Loucy (cell line): Measurements from ENCODE around the gene CRYL1.

Source experiments
- H2AFZ ChIP-seq: fragments of 200-600 bp; sonication (generic); 2 replicates; pipeline ENCODE4 v1.6.0; 2016; ENCODE audit warnings: antibody characterized with exemption, mild to moderate bottlenecking, low read length, moderate library complexity
- H3F3A ChIP-seq: fragments of 200-600 bp; 2 replicates; pipeline ENCODE4 v1.6.0; 2016; ENCODE audit warnings: antibody characterized with exemption, low read depth, mild to moderate bottlenecking
- H3K27me3 ChIP-seq: fragments of 200-600 bp; sonication (generic); 2 replicates; pipeline ENCODE4 v1.6.1; 2014; ENCODE audit warnings: low read length, mild to moderate bottlenecking; ENCODE audit not compliant: insufficient read depth, poor library complexity, severe bottlenecking
- H3K36me3 ChIP-seq: fragments of 200-600 bp; sonication (generic); 2 replicates; pipeline ENCODE4 v1.6.1; 2016; ENCODE audit warnings: low read length; ENCODE audit not compliant: insufficient read depth
- H3K4me1 ChIP-seq: fragments of 200-600 bp; sonication (generic); 2 replicates; pipeline ENCODE4 v1.5.1; 2014; ENCODE audit warnings: low read length, mild to moderate bottlenecking; ENCODE audit not compliant: insufficient read depth, poor library complexity, severe bottlenecking
- H3K4me2 ChIP-seq: fragments of 200-600 bp; sonication (generic); 2 replicates; pipeline ENCODE4 v1.6.0; 2014; ENCODE audit warnings: antibody characterized with exemption, low read length, low read depth, mild to moderate bottlenecking; ENCODE audit not compliant: poor library complexity, severe bottlenecking
- H3K4me3 ChIP-seq: fragments of 200-600 bp; sonication (generic); 2 replicates; pipeline ENCODE4 v1.5.1; 2014; ENCODE audit warnings: low read length, mild to moderate bottlenecking, mixed read lengths; ENCODE audit not compliant: poor library complexity, severe bottlenecking
- H3K79me2 ChIP-seq: fragments of 200-600 bp; sonication (generic); 2 replicates; pipeline ENCODE4 v1.6.1; 2014; ENCODE audit warnings: low read length; ENCODE audit not compliant: insufficient read depth
- H3K9ac ChIP-seq: fragments of 200-600 bp; sonication (generic); 2 replicates; pipeline ENCODE4 v1.6.0; 2014; ENCODE audit warnings: mild to moderate bottlenecking, low read depth, low read length, moderate library complexity; ENCODE audit not compliant: poor library complexity, severe bottlenecking
- H3K9me2 ChIP-seq: fragments of 200-600 bp; sonication (generic); replicated peaks from 2 replicates; pipeline ENCODE4 v1.6.1; 2016; ENCODE audit warnings: low read depth, low read length, mixed read lengths
- H3K9me3 ChIP-seq: fragments of 200-600 bp; sonication (generic); 2 replicates; pipeline ENCODE4 v1.6.1; 2014; ENCODE audit warnings: mild to moderate bottlenecking, antibody characterized with exemption, low read length, low read depth; ENCODE audit not compliant: insufficient read depth
- H4K20me1 ChIP-seq: fragments of 200-600 bp; sonication (generic); 2 replicates; pipeline ENCODE4 v1.6.0; 2014; ENCODE audit warnings: antibody characterized with exemption, low read length, mild to moderate bottlenecking; ENCODE audit not compliant: insufficient read depth, poor library complexity, severe bottlenecking
- EZH2phosphoT487 ChIP-seq: fragments of 200-600 bp; IDR thresholded peaks from 2 replicates; pipeline ENCODE4 v1.6.1; 2018; ENCODE audit warnings: antibody characterized with exemption, mild to moderate bottlenecking, moderate library complexity, borderline replicate concordance
- TF ChIP-seq, protein P1 (sequence below): fragments of 200-600 bp; sonication (generic); conservative IDR thresholded peaks from 2 replicates; pipeline ENCODE4 v1.5.1; 2014; ENCODE audit warnings: mild to moderate bottlenecking, antibody characterized with exemption, low read length

CRYL1 gene

DNA sequence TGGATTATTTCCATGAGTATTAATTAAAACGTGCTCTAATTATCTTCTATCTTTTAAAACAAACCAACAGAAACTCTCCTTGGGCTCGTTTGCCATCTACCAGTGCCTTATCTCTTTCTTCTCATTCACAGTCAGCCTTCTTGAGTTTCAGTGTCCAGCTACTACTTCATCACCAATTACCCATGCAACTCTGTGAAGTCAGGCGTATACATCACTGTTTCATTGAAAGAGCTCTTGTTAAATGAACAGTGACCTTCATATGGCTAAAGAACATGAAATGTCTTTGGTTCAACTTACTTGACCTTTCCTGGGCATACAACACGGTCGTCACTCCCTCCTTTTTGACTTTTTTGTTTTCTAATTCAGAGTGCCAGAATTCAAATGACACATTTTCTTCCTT is 36.1 kb upstream of the CRYL1 start:
- no peak for TF ChIP-seq EZH2phosphoT487
- TF ChIP-seq, protein P1, sequence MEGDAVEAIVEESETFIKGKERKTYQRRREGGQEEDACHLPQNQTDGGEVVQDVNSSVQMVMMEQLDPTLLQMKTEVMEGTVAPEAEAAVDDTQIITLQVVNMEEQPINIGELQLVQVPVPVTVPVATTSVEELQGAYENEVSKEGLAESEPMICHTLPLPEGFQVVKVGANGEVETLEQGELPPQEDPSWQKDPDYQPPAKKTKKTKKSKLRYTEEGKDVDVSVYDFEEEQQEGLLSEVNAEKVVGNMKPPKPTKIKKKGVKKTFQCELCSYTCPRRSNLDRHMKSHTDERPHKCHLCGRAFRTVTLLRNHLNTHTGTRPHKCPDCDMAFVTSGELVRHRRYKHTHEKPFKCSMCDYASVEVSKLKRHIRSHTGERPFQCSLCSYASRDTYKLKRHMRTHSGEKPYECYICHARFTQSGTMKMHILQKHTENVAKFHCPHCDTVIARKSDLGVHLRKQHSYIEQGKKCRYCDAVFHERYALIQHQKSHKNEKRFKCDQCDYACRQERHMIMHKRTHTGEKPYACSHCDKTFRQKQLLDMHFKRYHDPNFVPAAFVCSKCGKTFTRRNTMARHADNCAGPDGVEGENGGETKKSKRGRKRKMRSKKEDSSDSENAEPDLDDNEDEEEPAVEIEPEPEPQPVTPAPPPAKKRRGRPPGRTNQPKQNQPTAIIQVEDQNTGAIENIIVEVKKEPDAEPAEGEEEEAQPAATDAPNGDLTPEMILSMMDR = no peak
- Histone ChIP-seq H3K9me2 (no peaks in the 10 kb centered on the region), H3K27me3 (no peaks in the 10 kb centered on the region), H3K9me3 (no peaks in the 10 kb centered on the region), H3K4me2 (no peak overlapping the region), H3K9ac (no peak overlapping the region), H3F3A (no peaks in the 10 kb centered on the region), H3K36me3 (no peaks in the 10 kb centered on the region), H4K20me1 (no peaks in the 10 kb centered on the region), H2AFZ (no peak overlapping the region), H3K79me2 (no peaks in the 10 kb centered on the region), H3K4me1 (peaks cover 5% of the 10 kb centered on the region), H3K4me3 (no peak overlapping the region)

DNA sequence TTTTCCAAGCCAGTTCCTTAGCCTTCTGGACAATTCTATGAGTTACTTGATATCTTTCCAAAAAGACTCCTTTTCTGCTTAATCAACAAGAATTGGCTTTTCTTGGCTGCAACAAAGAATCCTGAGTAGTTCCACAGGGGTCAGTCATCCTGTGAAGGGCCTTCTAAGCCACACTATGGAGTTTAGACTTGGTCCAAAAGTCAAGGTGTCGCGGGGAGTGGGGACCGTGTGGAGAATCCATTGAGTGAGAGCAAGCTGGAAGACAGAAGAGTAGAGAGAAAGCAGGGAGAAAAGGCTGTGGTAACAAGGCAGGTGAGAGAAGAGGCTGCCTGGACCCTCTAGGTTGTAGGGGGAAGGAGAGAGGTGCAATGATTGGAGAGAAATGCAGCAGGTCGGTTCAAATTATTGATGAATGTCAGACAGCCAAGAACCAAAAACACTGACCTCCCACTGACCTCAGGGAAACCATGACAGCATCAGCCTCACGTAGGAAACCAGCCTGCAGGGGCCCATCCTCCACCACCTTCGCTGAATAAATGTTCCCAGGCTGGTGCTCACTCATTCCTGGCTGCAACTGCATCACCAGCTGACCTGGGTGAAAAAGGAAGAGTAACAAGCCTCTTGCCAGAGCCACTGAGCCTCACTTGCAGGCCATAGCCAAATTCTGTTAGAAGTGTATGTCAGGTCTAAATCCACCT is 34.2 kb upstream of the CRYL1 start:
- no peak overlapping the region for H2AFZ ChIP-seq
- H3K36me3 ChIP-seq = no peaks in the 10 kb centered on the region
- H3K79me2 ChIP-seq = no peaks in the 10 kb centered on the region
- no peak overlapping the region for H3K4me2 ChIP-seq
- no peak overlapping the region for H3K4me3 ChIP-seq
- no peaks in the 10 kb centered on the region for H4K20me1 ChIP-seq
- no peaks in the 10 kb centered on the region for H3F3A ChIP-seq
- H3K27me3 ChIP-seq = no peaks in the 10 kb centered on the region
- H3K9ac ChIP-seq = no peak overlapping the region
- no peaks in the 10 kb centered on the region for H3K9me2 ChIP-seq
- TF ChIP-seq, protein P1 = no peak
- TF ChIP-seq EZH2phosphoT487 = no peak
- H3K9me3 ChIP-seq = no peaks in the 10 kb centered on the region
- no peaks in the 10 kb centered on the region for H3K4me1 ChIP-seq

DNA sequence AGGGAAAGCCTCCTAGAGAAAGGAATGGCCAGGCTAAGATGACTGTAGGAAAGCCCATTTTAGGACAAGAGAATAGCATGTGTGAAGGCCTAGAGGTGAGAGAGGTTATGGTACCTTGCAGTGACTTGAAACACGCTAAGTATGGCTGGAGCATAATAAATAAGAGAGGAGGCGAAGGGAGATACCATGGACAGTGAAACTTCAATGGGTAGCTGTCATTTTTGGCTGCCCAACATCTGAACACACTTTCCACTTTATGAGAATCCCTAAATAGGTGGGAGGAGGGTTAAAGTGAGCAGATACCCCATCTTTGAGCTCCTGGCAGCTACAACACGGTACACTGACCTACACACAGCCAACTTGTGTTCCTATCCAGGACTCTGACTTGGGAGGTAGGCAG is 33.3 kb upstream of the CRYL1 start:
- no peak overlapping the region for H3K9ac ChIP-seq
- H3K36me3 ChIP-seq = no peaks in the 10 kb centered on the region
- no peak overlapping the region for H3K4me2 ChIP-seq
- H3F3A ChIP-seq = no peaks in the 10 kb centered on the region
- H3K9me3 ChIP-seq = no peaks in the 10 kb centered on the region
- no peaks in the 10 kb centered on the region for H3K9me2 ChIP-seq
- no peaks in the 10 kb centered on the region for H3K27me3 ChIP-seq
- no peaks in the 10 kb centered on the region for H3K79me2 ChIP-seq
- no peak for TF ChIP-seq EZH2phosphoT487
- TF ChIP-seq, protein P1 = no peak
- H4K20me1 ChIP-seq = no peaks in the 10 kb centered on the region
- no peak overlapping the region for H2AFZ ChIP-seq
- H3K4me3 ChIP-seq = no peak overlapping the region
- H3K4me1 ChIP-seq = no peaks in the 10 kb centered on the region
